Muscle of leg (tissue), 11 donors: ENCODE data around the gene ENTPD3. TPM values are rescaled to one million over a fixed set of nuclear protein-coding genes. Genes with fewer than 3 reads are reported as not detected.

Source experiments
- DNase-seq: peaks from one replicate; pipeline ENCODE4 v3.0.0; 2013
- H3K27ac ChIP-seq: one replicate; pipeline ENCODE4 v1.5.1; 2013; ENCODE audit warnings: mild to moderate bottlenecking, low read length, control low read depth
- H3K27me3 ChIP-seq: one replicate; pipeline ENCODE4 v1.6.1; 2013; ENCODE audit warnings: low read length; ENCODE audit not compliant: control insufficient read depth, insufficient read depth
- H3K36me3 ChIP-seq: one replicate; pipeline ENCODE4 v1.6.1; 2013; ENCODE audit warnings: low read length; ENCODE audit not compliant: control insufficient read depth, insufficient read depth
- H3K4me1 ChIP-seq: one replicate; pipeline ENCODE4 v1.6.1; 2013; ENCODE audit warnings: low read length; ENCODE audit not compliant: control insufficient read depth, insufficient read depth
- H3K4me3 ChIP-seq: one replicate; pipeline ENCODE4 v1.5.1; 2013; ENCODE audit warnings: low read length, control low read depth
- H3K9me3 ChIP-seq: replicated peaks from 2 replicates; pipeline ENCODE4 v1.6.1; 2013; ENCODE audit warnings: low read depth, low read length; ENCODE audit not compliant: control insufficient read depth
- WGBS: methylation state at CpG from one replicate; pipeline ENCODE4 v1.1.5; 2013; ENCODE audit warnings: missing lambda C conversion rate; ENCODE audit not compliant: insufficient coverage; 5-methylcytosine and 5-hydroxymethylcytosine counted together
- polyA plus RNA-seq, 8 donors: library from polyadenylated mRNA; unstranded; fragments of 120-200 nt; gene quantifications; one replicate each; pipeline versions ENCODE4 v1.2.1 to v1.2.3, GENCODE V29; 2013; ENCODE audit warnings: inconsistent platforms in 1 of 8, low replicate concordance in 1 of 8; ENCODE audit not compliant: insufficient read length in 8 of 8, insufficient read depth in 1 of 8
- total RNA-seq: library from RNA; stranded (reverse); fragments of 120-200 nt; gene quantifications from one replicate; pipeline ENCODE4 v1.2.4, GENCODE V29; 2013

The ENTPD3 gene
- total and polyA plus RNA-seq, 9 donors = 0.10 to 0.75 (median 0.36) TPM

DNA sequence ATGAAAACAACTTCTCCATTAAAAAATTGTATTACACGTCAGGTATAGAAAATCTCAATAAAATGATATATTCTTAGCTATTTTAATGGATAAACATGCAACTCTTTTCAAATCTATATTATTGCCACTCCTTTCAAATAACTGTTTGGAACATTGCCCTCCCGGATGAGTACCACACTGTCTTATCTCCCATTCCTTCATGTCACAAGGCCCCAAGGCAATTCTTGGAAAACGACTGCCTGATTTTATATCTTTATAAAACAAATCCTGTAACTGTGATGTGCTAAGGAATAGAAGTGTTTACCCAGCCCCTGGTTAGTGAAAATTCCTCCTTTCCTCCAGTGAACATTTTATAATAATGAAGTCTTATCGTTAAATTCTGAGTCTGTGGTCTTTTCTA is 83.7 kb downstream of the ENTPD3 start:
- no peaks in the 10 kb centered on the region for H3K27me3 ChIP-seq

DNA sequence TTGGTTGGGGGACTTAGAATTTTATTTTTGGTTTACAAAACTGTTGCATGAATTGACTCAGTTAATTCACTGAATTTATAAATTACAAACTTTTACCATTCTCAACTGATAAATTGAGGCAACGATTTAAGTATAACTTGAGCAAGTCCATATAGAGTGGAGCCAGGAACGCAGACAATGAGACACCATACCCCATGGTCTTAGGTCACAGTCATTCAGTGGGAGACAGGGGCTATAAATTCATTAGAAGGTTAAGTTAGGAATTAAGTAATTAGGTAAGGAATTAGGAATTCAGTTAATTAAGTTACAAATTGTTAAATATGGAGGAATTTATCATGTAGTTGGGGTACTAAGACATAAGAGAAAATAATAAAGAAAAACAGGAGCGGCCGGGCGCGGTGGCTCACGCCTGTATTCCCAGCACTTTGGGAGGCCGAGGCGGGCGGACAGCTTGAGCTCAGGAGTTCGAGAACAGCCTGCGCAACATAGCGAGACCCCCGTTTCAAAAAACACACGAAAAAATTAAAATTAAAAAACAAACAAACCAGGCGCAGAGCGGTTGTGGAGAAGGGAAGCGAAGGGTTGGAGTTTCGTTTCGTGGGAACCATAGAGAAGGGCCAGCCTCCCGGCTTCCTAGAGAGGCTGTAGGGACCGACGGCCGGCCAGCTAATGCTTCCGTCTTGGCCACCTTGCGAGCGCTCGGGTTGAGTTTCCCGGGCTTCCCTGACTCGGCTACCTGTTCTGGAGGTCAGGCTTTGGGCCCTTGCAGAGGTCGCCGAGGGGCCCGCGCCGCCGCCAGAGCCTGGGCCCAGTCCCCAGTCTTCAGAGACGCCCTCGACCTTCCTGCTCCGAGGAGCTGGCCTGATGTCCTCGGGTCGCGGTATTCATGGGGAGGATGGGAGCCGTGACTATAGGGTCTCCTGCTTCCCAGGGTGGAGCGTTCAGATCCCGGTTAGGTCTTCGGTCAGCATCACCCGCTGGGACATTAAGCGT is 89.8 kb downstream of the ENTPD3 start, which contains the start of gene ZNF619:
Gene ZNF619, plus strand, starts transcription at position 645 of the 993 bp plus-strand sequence. CDS start 858 bp downstream, outside the sequence.
- WGBS = 9% methylated on average over 33 of the region's 48 CpGs
- peak within 1 kb of the TSS; percentile 76 for H3K27ac ChIP-seq
- H3K27me3 ChIP-seq = no peaks in the 10 kb centered on the region
- peak within 1 kb of the TSS; percentile 80 for H3K4me3 ChIP-seq
- peaks cover 20% of the 10 kb centered on the region for H3K36me3 ChIP-seq
- H3K4me1 ChIP-seq = peaks cover 7% of the 10 kb centered on the region
- peak; percentile 91 for DNase-seq
- H3K9me3 ChIP-seq = no peaks in the 10 kb centered on the region

More for the DNA sequence above, 83.7 kb downstream of the ENTPD3 start:
- no peaks in the 10 kb centered on the region for H3K4me1 ChIP-seq
- H3K27ac ChIP-seq = no peak overlapping the region
- H3K4me3 ChIP-seq = no peak overlapping the region
- H3K9me3 ChIP-seq = no peaks in the 10 kb centered on the region
- DNase-seq = no peak
- no CpG with 5 or more reads among the region's 4 CpGs for whole genome bisulfite sequencing
- H3K36me3 ChIP-seq = peaks cover 6% of the 10 kb centered on the region

DNA sequence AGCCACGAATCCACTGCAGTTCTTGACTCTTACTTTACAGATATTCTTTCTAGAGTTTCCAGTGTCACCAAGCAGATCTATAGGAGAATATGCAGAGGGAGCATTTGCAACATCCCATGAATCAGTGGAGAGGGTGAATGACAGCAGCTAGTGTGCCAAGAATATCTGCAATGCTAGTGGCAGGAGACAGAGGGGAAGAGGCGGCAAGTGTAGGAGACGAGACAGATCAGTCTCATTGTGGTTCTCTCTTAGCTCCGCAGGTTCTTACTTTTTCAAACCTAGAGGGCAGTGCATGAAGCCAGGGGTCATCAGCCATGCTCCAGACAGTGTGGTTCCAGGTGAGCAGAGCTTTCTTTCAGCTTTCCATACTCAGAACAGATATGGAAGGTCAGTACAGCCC is 90.7 kb downstream of the ENTPD3 start:
- no peak for DNase-seq
- H3K27ac ChIP-seq = peak overlapping the region; percentile 76
- peak overlapping the region; percentile 80 for H3K4me3 ChIP-seq
- no peaks in the 10 kb centered on the region for H3K9me3 ChIP-seq
- peaks cover 29% of the 10 kb centered on the region for H3K36me3 ChIP-seq
- 33% methylated on average over 3 of the region's 4 CpGs for WGBS
- H3K27me3 ChIP-seq = no peaks in the 10 kb centered on the region
- peaks cover 7% of the 10 kb centered on the region for H3K4me1 ChIP-seq

Other genes with a start within 250 kb of the ENTPD3 start
- 19.2 TPM for gene EIF1B, start 77.5 kb upstream of the ENTPD3 start, total RNA-seq
- gene EIF1B, start 77.5 kb upstream of the ENTPD3 start, polyA plus RNA-seq = 10 to 100 TPM; 57.8 to 71.7 (median 64.7) TPM
- gene RPL14, start 70.2 kb downstream of the ENTPD3 start, total RNA-seq = 1,297 TPM
- 1,000 to 10,000 TPM; 2,415 to 3,184 (median 2,685) TPM for gene RPL14, start 70.2 kb downstream of the ENTPD3 start, polyA plus RNA-seq
- gene ZNF619, start 89.9 kb downstream of the ENTPD3 start, total RNA-seq = 4.3 TPM
- 1 to 10 TPM; 2.8 to 3.4 (median 3.0) TPM for gene ZNF619, start 89.9 kb downstream of the ENTPD3 start, polyA plus RNA-seq
- 2.9 TPM for gene ZNF620, start 118.9 kb downstream of the ENTPD3 start, total RNA-seq
- 1 to 10 TPM; 2.1 to 4.5 (median 2.8) TPM for gene ZNF620, start 118.9 kb downstream of the ENTPD3 start, polyA plus RNA-seq
- gene ZNF621, start 137.8 kb downstream of the ENTPD3 start, total RNA-seq = 10.6 TPM
- 10 to 100 TPM in 7 of 8 donors, 1 to 10 TPM in 1; 10.0 to 14.9 (median 11.6) TPM for gene ZNF621, start 137.8 kb downstream of the ENTPD3 start, polyA plus RNA-seq